IPS-18c (cell line): ENCODE data around the gene ACTL8.
"Not testable (repeated sequence)": the region's sequence is repeated elsewhere in the genome, so short reads cannot be mapped to it uniquely, and the experiment has no call there.

Experiments used
- H3K4me3 ChIP-seq: 2 replicates; pipeline ENCODE4 v1.7.0; 2013; ENCODE audit warnings: low read depth, mild to moderate bottlenecking, low read length, moderate library complexity; ENCODE audit not compliant: insufficient read depth
- H3K9me3 ChIP-seq: one replicate; pipeline ENCODE4 v1.6.1; 2013; ENCODE audit warnings: mild to moderate bottlenecking, low read length, moderate library complexity; ENCODE audit not compliant: control insufficient read depth, insufficient read depth

The ACTL8 gene

DNA sequence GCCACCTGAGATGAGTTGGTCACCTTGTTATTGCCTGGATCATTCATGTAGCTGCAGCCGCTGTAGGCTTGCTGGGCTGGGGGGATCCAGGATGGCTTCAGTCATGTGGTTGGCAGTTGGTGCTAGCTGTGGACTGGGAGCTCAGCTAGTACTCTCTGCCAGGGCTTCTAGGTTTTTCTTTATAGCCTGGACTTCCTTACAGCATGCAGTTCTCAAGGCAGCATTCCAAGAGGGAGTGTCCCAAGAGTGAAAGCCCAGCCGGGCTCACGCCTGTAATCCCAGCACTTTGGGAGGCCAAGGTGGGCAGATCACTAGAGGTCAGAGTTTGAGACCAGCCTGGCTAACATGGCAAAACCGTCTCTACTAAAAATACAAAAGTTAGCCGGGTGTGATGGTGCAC, 23.7 kb upstream of the ACTL8 start:
- Histone ChIP-seq H3K4me3 (no peak overlapping the region), H3K9me3 (no peaks in the 10 kb centered on the region)

DNA sequence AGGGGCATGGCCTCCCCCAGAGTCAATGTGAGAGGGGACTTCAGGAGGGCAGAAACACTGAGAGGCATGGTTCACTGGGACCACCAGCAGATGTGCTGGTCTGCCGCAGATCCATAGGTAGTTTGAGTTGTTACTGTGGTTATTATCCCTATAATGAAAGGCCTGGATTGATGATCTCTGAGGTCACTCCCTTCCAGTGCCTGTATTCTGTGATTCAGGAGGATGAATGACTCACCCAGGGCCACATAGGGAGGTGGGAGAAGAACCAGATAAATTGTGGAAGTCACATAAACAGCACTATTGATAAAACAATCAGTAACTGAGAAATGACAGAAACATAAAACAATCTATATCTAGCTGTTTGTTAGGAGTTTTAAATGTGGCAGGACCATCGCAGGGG, 22.7 kb upstream of the ACTL8 start:
- Histone ChIP-seq H3K9me3 (no peaks in the 10 kb centered on the region), H3K4me3 (no peak overlapping the region)

DNA sequence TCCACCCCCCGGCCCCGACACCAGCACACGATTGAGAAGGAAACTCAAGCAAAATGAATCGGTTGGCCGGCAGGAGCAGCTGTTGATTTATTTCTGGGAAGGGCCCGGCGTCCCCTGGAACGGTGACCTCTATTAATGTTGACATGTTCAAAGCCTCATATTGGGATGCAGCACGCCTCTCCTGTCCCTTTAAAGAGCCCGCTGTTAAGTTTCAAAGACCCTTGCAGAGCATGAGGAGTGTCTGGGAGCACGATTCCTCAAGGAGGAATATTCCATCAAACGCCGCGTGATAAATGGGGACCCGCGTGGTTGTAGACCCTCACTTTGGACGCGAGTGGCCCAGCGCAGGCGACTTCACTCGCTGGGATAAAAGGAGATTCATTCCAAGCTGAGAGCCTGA, 21.5 kb upstream of the ACTL8 start:
- Histone ChIP-seq H3K4me3 (no peak overlapping the region), H3K9me3 (no peaks in the 10 kb centered on the region)

DNA sequence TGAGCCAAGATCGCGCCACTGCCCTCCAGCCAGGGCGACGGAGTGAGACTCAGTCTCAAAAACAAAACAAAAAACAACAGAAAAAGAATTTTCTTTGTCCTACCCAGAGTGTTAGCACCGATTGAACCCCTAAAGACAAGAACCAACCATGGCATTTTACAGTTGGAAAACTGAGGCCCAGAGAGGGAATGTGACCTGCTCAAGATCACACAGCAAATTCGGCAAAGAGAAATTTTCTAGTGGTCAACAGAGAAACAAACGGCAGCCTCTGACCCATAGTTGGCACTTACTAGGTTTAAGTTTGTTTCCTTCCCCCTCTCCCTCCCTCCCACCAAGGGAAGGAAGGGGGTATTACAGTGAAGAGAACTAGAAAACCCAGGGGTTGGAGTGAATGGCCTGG, 20.5 kb upstream of the ACTL8 start:
- no peak overlapping the region for H3K4me3 ChIP-seq
- H3K9me3 ChIP-seq, result no peaks in the 10 kb centered on the region

DNA sequence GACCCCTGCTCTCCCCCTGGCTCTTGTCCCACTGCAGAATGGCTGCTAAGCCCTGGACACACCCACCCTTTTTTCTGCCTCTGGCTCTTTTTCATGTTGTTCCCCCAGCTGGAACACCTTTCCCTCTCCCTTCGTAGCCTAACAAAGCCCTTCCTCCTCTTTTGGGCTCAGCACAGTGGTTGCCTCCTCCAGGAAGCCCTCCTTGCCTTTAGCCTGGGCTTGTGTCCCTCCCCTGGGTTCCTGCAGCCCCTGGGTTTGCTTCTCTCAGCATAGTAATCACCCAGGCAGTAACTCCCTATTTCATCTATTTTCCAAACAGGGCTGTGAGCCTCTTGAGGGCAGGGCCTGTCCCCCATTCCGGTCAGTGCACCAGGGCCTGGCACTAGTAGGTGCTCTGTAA, 19.8 kb upstream of the ACTL8 start:
- no peaks in the 10 kb centered on the region for H3K9me3 ChIP-seq
- no peak overlapping the region for H3K4me3 ChIP-seq

DNA sequence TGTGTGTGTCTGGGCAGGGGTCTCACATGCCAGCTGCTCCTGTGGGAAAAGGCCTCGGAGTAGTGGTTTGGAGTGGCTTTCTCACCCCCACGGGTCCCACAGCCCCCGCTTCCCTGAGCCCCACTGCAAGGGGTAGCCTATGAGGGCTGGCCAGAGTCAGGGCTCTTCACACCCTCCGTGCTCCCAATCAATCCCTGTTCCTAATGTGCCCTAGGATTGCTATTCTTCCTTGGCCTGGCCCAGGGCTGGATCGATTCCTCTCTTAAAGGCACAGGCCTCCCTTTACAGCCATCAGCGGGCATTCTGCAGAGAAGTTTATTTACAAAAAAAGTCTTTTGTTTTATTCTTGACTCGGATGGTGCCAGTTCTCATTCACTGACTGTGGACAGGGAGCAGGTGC, 19.3 kb upstream of the ACTL8 start:
- Histone ChIP-seq H3K4me3 (no peak overlapping the region), H3K9me3 (no peaks in the 10 kb centered on the region)

DNA sequence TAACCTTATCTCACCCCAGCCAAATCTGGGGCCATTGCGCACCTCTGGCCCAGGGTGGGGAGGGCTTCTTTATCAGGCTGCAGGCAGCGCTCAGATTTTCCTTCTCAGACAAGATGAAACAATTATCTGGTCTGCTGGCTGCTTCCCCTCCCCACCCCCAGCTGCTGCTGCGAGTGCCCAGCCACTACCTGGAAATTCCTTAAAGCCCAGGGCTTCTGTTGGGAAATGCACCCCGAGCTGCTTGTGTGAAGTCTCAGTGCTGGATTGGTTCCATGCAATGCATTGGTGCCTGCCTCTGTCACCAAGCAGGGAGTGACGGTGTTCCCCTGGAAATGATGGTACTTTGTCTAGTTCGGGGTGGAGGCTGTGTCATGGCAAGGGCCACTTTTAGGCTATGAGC, 18.5 kb upstream of the ACTL8 start:
- Histone ChIP-seq H3K4me3 (no peak overlapping the region), H3K9me3 (no peaks in the 10 kb centered on the region)

DNA sequence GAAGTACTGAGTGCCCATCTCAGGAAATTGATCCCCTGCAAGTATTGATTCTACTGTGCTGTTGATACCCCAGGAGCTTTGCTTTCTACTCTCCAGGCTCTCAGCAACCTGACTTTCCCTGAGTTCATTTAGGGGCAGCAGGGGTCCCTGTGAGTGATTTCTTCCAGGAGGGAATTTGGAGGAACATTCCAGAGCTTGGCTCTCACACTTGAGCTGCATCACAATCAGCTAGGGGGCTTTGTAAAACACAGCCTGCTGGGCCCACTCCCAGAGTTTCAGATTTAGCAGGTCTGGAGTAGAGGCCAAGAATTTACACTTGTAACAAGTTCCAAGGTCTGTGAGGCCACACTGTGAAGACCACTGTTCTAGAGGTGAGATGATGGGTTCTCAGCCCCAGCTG, 16.1 kb upstream of the ACTL8 start:
- H3K9me3 ChIP-seq, result no peaks in the 10 kb centered on the region
- no peak overlapping the region for H3K4me3 ChIP-seq

DNA sequence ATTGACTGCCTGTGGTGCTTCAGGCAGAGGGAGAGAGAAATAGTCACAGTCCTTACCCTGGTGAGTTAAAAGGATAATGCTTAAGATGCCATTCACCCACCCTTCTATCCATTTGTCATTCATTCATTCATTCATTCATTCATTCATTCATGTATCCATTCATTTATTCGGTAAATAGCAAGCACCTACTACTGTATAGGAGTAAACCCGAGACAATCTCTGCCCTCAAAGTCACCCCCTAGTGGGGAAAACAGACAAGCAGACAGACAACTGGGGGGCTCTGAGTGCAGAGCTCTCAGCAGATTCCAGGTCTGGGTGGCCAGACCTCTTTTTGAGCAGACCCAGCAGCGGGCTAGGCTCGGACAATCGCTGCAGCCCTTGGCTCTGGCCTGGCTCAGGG, 14.1 kb upstream of the ACTL8 start:
- H3K9me3 ChIP-seq, result no peaks in the 10 kb centered on the region
- H3K4me3 ChIP-seq, result no peak overlapping the region

DNA sequence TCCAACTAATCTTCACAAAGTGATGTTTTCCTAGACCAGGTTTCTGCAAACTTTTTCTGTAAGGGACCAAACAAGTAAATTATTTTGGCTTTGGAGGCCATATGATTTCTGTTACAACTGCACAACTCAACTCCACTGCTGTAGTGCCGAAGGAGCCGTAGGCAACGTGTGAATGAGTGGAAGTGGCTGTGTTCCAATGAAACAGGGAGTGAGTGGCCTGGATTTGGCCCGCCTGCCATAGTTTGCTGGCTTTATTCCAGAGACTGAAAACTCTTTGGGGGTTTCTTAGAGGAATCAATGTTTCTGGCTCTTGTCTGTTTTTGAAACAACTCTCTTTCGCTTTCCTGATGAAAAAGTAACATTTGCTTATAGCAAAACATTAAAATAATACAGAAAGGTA, 12.6 kb upstream of the ACTL8 start:
- no peaks in the 10 kb centered on the region for H3K9me3 ChIP-seq
- no peak overlapping the region for H3K4me3 ChIP-seq

DNA sequence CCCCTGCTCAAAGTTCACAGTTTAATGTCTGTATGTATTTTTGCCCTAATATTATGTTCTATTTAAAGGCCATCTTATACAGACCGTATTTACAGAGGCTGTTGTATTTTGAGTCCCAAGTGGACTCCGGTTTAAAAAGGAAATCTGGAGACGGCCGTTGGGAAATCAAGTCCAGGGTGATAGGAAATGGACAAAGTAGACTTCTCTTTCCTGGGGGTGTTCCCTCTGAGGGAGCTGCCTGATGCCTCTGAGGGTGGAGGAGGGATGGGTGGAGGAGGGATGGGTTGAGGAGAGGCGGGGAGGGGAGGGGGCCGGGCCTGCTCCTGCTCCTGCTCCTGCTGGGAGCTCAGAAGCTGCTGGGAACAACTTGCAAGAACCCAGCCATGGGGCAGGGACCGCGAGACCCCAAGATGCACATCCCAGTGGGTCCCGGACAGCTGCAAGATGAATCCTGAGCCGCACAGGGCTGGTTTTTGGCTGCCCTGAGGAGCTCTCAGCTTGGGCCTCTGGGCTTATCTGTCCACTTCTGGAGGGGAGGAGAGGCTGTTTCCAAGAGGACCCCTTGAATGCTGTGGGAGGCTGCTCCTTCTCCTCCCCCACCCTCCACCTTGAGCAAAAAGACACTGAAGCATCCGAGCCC, 12.0 kb upstream of the ACTL8 start:
- Histone ChIP-seq H3K9me3 (no peaks in the 10 kb centered on the region), H3K4me3 (no peak overlapping the region)

DNA sequence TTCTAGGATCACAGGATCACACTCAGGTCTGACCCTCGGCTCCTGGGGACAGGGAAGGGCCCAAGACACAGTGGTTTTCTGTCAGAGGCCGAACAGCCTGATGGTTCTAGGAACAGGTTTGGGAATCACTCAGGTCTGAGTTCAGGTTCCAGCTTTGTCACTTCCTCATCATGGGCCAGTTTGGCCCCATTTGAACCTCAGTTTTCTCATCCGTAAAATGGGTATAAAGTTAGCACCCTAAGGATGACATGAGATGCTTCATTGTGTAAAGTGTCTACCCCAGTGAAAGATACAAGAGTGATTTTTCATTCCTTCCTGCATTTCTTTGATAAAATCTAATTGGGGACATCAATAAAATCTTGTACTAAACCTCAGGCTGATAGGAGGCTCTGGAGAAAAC, 11.2 kb upstream of the ACTL8 start:
- Histone ChIP-seq H3K9me3 (no peaks in the 10 kb centered on the region), H3K4me3 (no peak overlapping the region)

DNA sequence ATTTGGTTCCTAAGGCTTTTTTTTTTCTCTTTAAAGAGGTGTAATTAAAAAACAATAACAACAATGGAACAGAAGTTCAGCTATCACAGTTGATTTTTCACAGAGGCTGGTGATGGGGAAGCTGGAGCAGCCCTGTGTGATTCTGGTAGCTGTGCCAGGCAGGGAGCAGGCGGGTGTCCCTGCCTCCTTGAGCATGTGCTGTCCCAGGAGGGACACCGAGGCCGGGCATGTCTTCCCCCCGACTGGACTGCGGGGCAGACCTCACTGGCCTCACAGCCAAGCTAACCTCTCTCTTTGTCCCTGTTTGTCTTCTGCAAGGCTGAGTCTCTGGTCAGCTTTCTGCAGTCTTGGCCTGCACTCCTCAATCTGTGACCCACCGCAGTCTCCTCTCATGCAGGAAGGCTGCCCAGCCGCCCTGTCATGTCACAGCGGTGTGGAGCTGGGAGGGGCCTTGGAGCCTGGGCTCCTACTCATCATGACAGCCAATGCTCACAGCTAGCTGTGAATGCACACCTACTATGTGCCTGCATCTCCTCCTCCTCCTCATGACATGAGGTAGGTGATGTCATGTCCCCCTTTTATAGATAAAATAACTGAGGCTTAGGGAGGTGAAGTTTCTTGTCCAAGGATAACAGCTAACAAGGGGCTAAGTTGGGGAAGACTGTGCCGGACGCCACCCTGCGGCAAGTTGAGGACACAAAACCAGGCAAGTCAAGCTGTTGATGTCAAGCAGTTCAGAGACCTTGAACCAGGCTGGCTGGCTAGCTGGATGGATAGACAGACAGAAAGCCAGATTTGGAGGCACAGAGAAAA, 10.3 kb upstream of the ACTL8 start:
- Histone ChIP-seq H3K9me3 (no peaks in the 10 kb centered on the region), H3K4me3 (no peak overlapping the region)

DNA sequence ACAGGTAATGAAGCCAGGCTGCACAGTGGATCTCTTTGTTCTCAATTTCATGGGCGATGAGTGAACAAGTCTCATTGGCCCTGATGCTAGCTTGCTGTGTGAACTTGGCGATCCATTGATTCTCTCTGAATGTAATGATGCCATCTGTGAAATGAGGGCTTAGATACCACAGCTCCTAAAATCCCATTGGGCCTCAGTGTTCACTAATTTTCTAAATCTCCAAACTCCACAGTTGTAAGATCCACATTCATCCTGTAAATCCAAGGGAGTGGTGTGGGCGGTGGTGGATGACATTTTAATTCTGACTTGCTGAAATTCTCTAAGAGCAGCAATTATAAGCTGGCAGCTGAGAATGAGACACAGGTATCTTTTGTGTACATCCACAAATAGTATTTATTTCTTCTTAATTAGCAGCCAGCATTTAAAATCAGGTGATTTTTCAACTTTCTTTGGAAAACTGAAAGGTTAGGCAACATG, 9.6 kb upstream of the ACTL8 start:
- no peak overlapping the region for H3K4me3 ChIP-seq

DNA sequence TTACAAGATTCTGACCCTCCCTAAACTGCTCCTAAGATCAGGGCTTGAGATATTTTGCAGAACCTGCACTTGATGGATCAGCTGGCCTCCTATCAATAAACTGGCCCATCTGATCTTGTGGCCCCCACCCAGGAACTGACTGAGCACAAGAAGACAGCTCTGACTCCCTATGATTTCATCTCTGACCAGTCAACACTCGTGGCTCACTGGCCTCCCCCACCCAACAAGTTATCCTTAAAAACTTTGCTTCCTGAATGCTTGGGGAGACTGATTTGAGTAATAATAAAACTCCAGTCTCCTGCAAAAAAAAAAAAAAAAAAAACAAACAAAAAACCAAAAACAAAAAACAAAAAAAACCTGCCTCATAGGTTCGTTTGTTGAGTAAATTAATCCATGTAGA, 8.9 kb upstream of the ACTL8 start:
- H3K4me3 ChIP-seq, H3K9me3 ChIP-seq: not testable (repeated sequence)

More for the DNA sequence above, 9.6 kb upstream of the ACTL8 start:
- no peaks in the 10 kb centered on the region for H3K9me3 ChIP-seq

DNA sequence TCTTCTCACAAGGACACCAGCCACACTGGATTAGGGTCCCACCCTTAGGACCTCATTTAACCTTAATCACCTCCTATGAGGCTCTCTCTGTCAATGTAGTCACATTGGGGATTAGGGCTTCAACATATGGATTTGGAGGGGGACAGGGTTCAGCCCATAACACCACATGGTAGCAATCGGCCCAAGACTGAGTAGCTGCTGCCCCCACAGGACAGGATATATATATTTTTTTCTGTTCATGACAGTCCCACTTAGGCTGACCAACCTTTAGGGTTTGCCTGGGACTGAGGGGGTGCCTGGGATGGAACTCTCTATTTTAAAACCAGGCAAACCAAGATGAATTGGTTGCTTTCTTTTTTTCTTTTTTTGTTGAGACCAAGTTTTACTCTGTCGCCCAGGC, 8.2 kb upstream of the ACTL8 start:
- Histone ChIP-seq H3K9me3 (no peaks in the 10 kb centered on the region), H3K4me3 (no peak overlapping the region)

DNA sequence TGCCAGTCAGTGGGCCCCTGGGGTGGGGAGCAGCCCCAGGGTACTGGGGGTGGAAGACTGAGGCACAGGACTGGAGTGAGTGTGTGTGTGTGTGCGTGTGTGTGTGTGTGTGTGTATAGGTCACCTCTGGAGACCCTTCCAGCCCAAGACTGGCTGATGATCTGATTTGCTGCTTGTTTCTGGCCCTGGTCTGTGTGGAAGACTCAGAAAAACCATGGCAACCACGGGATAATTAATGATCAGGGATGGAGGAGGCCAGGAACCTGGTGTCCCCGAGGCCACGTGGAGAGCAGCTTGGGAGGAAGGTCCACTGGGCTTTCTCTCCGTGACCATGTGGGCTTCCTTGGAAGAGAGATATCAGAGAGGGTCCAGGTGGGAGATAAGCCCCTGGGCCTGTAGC, 4.8 kb upstream of the ACTL8 start:
- Histone ChIP-seq H3K4me3 (no peak overlapping the region), H3K9me3 (peaks cover 9% of the 10 kb centered on the region)

DNA sequence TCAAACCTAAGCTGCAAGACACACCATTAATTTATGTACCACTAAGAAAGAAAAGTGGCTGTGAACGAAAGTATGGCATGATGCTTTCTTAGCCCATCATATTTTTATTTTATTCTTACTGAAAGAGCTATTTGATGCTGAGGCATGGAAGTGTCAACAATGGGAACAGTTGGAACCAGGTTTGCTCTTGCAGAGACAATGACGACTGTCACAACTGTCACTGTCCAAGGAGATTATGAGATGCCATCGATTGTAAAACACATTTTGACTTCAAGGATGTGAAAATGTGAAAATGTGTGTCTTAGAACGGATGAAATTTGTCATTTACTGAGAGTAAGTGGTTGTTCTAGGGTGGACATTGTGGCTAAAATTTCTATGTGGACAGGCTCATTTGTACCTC, 2.8 kb upstream of the ACTL8 start:
- peaks cover 19% of the 10 kb centered on the region for H3K9me3 ChIP-seq
- H3K4me3 ChIP-seq, result no peak overlapping the region

DNA sequence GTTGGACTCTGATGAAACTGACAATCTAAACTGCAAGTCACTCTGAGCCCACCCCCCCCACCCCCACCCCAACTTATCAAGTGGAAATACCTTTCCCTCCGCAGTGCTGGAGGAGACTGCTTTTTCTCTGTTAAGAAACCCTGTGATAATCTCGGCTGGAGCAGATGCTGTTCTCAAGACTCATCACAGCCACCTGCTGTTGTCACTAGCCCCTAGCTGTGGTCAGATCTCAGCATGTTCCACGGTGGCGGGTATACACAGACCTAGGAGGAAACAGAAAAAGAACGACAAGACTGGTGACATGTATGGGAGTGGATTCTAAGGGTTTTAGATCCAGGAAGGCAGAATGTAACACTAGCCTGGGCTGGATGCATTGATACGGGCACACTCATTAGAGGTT, 2.3 kb downstream of the ACTL8 start:
- peaks cover 34% of the 10 kb centered on the region for H3K9me3 ChIP-seq
- H3K4me3 ChIP-seq, result no peak overlapping the region
